Cardiac muscle cell (in vitro differentiated cells and primary cell): Measurements from ENCODE around the gene TEAD3. TPM values are rescaled to one million over a fixed set of nuclear protein-coding genes. Genes with fewer than 3 reads are reported as not detected.
"Not testable (repeated sequence)": the region's sequence is repeated elsewhere in the genome, so short reads cannot be mapped to it uniquely, and the experiment has no call there.

Source experiments
- DNase-seq, 2 donors: peaks; one replicate each; pipeline versions ENCODE4 v3.0.0 to v3.0.0-alpha.2; 2010 to 2017; ENCODE audit warnings: low read depth in 1 of 2, low spot score in 1 of 2
- H3K27ac ChIP-seq: fragments of 200-600 bp; sonication (generic); 2 replicates; pipeline ENCODE4 v1.5.1; 2016
- H3K27me3 ChIP-seq: fragments of 200-600 bp; sonication (generic); 2 replicates; pipeline ENCODE4 v1.6.0; 2016; ENCODE audit warnings: control low read depth
- H3K36me3 ChIP-seq: fragments of 200-600 bp; sonication (generic); 2 replicates; pipeline ENCODE4 v1.5.1; 2016; ENCODE audit warnings: control low read depth
- H3K4me1 ChIP-seq: fragments of 200-600 bp; sonication (generic); 2 replicates; pipeline ENCODE4 v1.8.1; 2017; ENCODE audit warnings: low read depth, mild to moderate bottlenecking, mixed run types
- H3K4me3 ChIP-seq: fragments of 200-600 bp; sonication (generic); 2 replicates; pipeline ENCODE4 v1.5.1; 2016; ENCODE audit warnings: mild to moderate bottlenecking
- H3K9me3 ChIP-seq: fragments of 200-600 bp; sonication (generic); 2 replicates; pipeline ENCODE4 v1.5.1; 2017; ENCODE audit warnings: low read depth, mild to moderate bottlenecking, control low read depth
- polyA plus RNA-seq: library from polyadenylated mRNA; unstranded; fragments of >200 nt; fragmentation: Nextera tagmentation; extraction: Ambion mirVana; gene quantifications from 2 replicates; pipeline ENCODE4 v1.2.1, GENCODE V29; 2016
- total RNA-seq: library from RNA; depleted of rRNA; stranded (reverse); fragments of >200 nt; gene quantifications from 2 replicates; pipeline ENCODE4 v1.2.3, GENCODE V29; 2016
- TF ChIP-seq, protein P1 (sequence below): IDR thresholded peaks from 2 replicates; pipeline ENCODE4 v1.5.1; 2012; ENCODE audit warnings: low read depth, mild to moderate bottlenecking, low read length

Gene TEAD3
- total RNA-seq (65.2 and 98.6 TPM in 2 replicates), polyA plus RNA-seq (64.0 and 78.3 TPM in 2 replicates)

DNA sequence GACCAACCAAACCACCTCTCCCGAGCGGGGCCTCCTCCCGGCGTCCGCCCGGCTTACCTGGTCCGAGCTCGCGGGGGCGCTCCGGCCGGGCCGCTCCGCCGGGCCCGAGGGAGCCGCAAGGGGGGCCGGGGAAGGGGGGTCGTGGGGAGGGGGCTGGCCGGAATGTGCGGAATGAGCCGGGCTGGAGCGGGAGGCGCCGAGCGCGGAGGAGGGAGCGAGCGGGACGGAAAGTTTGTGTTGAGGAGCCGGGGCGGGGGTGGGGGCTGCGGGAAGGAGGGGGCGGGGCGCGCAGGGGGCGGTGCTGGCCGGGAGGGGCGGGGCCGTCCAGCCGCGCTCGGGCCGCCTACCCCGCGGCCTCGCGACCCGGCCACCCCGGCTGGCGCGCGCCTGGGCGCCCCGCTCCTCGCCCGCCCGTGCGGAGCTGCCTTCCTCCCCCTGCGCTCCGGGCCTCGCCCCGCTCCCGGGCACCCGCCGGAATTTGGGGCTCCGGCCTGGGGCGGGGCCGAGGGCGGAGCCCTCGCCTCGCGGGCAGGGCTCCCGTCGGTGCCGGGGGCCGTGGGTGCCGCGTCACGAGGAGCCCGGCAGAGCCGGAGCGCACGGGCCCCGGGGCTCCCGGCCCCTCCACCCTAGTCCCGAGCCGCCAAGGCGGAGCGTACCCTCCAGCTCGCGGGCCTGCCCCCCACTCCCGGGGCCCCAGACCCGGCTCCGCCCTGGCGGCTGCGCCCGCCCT lies at the start of gene TEAD3:
Gene TEAD3 (minus strand): TSS at position 239 of the 730 bp plus-strand sequence.
- Histone ChIP-seq H3K27me3 (no peaks in the 10 kb centered on the region), H3K9me3 (no peaks in the 10 kb centered on the region), H3K36me3 (no peaks in the 10 kb centered on the region), H3K4me3 (peak within 1 kb of the TSS; percentile 63), H3K4me1 (peaks cover 36% of the 10 kb centered on the region), H3K27ac (peak within 1 kb of the TSS; percentile 95)
- TF ChIP-seq, protein P1, sequence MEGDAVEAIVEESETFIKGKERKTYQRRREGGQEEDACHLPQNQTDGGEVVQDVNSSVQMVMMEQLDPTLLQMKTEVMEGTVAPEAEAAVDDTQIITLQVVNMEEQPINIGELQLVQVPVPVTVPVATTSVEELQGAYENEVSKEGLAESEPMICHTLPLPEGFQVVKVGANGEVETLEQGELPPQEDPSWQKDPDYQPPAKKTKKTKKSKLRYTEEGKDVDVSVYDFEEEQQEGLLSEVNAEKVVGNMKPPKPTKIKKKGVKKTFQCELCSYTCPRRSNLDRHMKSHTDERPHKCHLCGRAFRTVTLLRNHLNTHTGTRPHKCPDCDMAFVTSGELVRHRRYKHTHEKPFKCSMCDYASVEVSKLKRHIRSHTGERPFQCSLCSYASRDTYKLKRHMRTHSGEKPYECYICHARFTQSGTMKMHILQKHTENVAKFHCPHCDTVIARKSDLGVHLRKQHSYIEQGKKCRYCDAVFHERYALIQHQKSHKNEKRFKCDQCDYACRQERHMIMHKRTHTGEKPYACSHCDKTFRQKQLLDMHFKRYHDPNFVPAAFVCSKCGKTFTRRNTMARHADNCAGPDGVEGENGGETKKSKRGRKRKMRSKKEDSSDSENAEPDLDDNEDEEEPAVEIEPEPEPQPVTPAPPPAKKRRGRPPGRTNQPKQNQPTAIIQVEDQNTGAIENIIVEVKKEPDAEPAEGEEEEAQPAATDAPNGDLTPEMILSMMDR, result peak; percentile 14
- DNase-seq, result peak; percentile 83 to 89

DNA sequence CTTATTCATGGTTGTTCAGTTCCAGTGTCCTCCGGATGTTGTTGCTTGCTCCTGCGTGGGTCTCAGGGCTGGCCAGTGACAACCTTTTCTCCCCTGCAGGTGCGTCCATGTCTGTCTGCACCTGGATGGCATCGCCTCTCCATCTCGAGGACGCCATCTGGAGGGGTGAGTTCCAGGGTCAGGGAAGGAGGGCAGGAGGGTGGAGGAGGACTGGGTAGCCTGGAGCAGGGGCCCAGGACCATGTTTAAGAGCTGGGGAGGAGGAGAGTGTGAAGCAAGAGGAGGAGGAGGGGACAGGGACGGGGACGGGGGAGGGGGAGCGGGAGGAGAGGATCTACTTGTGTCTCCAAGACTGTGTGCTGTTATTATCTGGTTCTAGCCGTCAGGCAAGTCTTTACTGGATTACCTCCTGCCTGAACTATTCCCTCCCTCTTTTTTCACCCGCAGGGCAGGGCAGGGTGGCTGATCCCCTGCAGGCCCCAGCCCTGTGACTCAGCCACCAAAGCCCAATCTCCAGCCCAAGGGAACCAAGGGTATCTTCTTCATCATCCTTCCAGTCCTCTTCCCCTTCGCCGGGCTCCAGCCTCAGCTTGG lies 48.0 kb upstream of the TEAD3 start:
- Histone ChIP-seq H3K9me3 (no peaks in the 10 kb centered on the region), H3K36me3 (no peaks in the 10 kb centered on the region), H3K4me3 (no peak overlapping the region), H3K4me1 (no peaks in the 10 kb centered on the region), H3K27me3 (no peaks in the 10 kb centered on the region), H3K27ac (no peak overlapping the region)
- no peak for DNase-seq
- TF ChIP-seq, protein P1, result no peak

DNA sequence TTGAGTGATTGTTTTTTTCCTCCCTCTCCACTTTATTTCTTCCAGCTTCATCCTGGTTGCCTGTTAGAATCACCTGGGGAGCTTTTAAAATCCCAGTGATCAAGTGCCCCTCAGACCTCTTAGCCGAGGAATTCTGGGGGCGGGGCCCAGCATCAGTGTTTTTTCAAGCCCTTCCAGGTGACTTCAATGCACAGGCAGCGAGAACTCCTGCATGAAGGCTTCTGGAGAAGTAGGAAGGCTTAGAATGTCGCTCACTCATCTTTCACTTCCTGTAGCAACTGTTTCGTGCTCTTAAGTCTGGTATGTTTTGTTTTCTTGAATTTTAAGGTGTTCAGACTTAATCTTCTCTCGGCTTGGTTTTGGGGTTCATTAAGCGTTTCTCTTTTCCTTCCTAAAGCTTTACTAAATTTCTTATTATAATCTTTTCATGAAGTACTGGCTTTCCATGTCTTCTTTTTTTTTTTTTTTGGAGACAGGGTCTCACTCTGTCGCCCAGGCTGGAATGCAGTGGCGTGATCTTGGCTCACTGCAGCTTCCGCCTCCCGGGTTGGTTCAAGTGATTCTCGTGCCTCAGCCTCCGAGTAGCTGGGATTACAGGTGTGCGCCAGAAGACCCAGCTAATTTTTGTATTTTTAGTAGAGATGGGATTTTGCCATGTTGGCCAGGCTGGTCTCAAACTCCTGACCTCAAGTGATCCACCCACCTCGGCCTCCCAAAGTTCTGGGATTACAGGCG lies 46.7 kb upstream of the TEAD3 start:
- no peaks in the 10 kb centered on the region for H3K36me3 ChIP-seq
- H3K4me3 ChIP-seq, result no peak overlapping the region
- DNase-seq, result no peak
- no peaks in the 10 kb centered on the region for H3K27me3 ChIP-seq
- no peak overlapping the region for H3K27ac ChIP-seq
- no peaks in the 10 kb centered on the region for H3K9me3 ChIP-seq
- H3K4me1 ChIP-seq, result no peaks in the 10 kb centered on the region
- TF ChIP-seq, protein P1, result no peak

DNA sequence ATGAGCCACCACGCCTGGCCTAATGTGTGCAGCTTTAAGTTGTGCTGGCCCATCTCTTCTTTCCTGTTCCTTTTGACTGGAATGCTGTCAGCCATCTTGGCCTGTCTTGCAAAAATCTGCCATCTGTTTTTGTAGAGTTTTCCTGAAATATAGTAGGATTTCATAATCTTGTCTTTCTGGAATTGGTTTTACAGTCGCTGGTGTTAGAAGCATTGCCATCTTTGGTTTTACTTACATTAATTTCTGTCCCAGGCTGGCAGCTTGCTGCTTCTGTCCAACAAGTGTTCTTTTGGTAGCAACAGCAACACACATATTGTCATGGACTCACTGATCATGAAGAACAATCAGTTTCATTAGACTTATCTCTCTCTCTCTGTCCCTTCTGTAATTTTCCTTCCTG lies 45.0 kb upstream of the TEAD3 start:
- TF ChIP-seq, protein P1, result no peak
- Histone ChIP-seq H3K9me3 (no peaks in the 10 kb centered on the region), H3K27me3 (no peaks in the 10 kb centered on the region), H3K36me3 (no peaks in the 10 kb centered on the region), H3K4me3 (no peak overlapping the region), H3K4me1 (no peaks in the 10 kb centered on the region), H3K27ac (no peak overlapping the region)
- no peak for DNase-seq

DNA sequence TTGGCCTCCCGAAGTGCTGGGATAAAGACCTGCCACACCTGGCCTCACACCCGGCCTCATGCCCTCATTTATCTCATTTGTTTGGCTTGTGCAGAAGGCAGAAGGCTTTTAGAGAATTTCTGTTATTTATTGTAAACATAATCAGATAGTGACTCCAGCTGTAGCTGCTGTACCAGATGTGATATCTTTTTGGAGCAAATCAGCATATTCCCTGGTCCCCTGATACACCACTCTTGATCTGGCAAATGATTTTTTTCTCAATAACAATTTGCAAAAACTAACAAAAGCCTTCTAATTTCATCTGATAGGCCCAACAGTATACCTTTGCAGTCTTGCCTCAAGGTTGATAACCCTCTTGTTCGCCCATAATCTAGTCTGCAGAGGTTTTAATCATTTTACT lies 42.3 kb upstream of the TEAD3 start:
- TF ChIP-seq, protein P1, result no peak
- Histone ChIP-seq H3K9me3 (no peaks in the 10 kb centered on the region), H3K27ac (no peak overlapping the region), H3K4me1 (no peaks in the 10 kb centered on the region), H3K27me3 (no peaks in the 10 kb centered on the region), H3K4me3 (no peak overlapping the region), H3K36me3 (no peaks in the 10 kb centered on the region)
- no peak for DNase-seq

DNA sequence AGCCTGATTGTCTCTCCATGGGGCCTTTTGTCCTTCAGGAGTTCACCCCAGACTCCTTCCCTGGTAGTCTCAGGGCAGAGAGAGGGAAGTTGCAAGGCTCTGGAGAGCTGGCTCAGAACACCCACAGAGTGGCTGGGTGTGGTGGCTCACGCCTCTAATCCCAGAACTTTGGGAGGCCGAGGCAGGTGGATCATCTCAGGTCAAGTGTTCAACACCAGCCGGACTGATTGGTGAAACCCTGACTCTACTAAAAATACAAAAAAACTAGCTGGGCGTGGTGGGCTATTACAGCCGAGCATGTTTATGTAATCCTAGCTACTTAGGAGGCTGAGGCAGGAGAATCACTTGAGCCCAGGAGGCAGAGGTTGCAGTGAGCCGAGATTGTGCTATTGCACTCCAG lies 39.0 kb upstream of the TEAD3 start:
- H3K4me3 ChIP-seq, H3K27me3 ChIP-seq, H3K9me3 ChIP-seq, H3K36me3 ChIP-seq, DNase-seq, H3K4me1 ChIP-seq, H3K27ac ChIP-seq: not testable (repeated sequence)
